Measurements from ENCODE around the gene RGS8. TPM values are rescaled to one million over a fixed set of nuclear protein-coding genes. Genes with fewer than 3 reads are reported as not detected.
"Not testable (repeated sequence)": the region's sequence is repeated elsewhere in the genome, so short reads cannot be mapped to it uniquely, and the experiment has no call there.

RGS8 gene
- total RNA-seq, 3 donors from 2014 or later, result not detected

DNA sequence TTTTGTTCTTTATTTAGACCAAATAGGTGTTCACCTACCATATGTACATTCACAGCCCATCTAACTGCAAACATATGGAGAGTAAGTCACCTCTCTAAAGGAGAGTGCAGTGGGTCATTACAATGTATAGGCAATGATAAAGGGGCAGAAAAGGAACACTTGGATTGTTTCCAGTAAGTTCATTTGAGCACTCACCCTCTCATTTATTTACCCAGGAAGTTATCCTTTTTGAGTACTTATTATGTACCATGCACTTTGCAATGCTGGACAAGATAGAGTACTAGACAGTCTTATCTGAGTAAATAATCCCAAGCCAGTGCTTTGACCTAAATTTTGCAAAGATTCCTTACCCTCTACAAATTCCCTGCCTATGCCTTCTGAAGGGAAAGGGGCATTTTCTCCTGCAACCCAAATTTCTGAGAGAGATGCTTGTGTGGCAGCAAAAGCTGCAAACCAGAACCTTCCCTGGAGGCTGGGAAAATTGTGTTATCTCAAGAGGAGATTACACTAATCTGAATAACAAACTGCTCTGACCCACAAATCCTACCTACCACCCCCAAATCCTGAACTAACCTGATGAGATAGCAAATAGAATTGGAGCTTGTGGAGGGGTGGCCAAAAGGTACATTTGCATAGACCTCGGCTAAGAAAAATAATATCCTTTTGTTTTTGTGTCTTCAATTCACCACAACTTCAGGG, 18.6 kb upstream of the RGS8 start:
- no peaks in the 10 kb centered on the region for H3K4me1 ChIP-seq (ENCODE audit: low read depth)
- TF ChIP-seq, protein P1, sequence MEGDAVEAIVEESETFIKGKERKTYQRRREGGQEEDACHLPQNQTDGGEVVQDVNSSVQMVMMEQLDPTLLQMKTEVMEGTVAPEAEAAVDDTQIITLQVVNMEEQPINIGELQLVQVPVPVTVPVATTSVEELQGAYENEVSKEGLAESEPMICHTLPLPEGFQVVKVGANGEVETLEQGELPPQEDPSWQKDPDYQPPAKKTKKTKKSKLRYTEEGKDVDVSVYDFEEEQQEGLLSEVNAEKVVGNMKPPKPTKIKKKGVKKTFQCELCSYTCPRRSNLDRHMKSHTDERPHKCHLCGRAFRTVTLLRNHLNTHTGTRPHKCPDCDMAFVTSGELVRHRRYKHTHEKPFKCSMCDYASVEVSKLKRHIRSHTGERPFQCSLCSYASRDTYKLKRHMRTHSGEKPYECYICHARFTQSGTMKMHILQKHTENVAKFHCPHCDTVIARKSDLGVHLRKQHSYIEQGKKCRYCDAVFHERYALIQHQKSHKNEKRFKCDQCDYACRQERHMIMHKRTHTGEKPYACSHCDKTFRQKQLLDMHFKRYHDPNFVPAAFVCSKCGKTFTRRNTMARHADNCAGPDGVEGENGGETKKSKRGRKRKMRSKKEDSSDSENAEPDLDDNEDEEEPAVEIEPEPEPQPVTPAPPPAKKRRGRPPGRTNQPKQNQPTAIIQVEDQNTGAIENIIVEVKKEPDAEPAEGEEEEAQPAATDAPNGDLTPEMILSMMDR (IDR thresholded peaks at IDR 0.05), result no peak
- DNase-seq, result no peak
- intact Hi-C loops (cut with DNase I, micrococcal nuclease), result no loop called here
- ATAC-seq, result no peak
- H3K4me3 ChIP-seq, result no peak overlapping the region
- H3K36me3 ChIP-seq (ENCODE audit: low read depth), result no peaks in the 10 kb centered on the region
- H3K9me3 ChIP-seq, result no peaks in the 10 kb centered on the region

DNA sequence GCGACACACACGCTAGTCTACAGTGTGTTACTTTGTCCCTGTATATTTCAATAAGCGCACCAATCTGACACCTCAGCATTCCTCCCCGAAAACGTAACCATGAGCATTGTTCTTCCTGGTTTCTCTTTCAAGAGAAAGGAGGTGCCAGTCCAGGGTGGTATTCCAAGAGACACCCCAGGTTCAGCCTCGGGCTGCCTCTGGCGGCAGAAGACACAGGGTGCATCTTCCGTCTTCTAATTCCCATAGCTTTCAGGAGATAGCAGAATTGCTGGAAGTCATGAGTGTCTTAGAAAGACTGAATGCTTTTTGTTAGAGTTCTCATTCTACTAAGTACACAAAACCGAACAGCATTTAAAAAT, 15.9 kb upstream of the RGS8 start:
- intact Hi-C loops (cut with DNase I, micrococcal nuclease), result no loop called here
- TF ChIP-seq, protein P1 (IDR thresholded peaks at IDR 0.05), result no peak
- Histone ChIP-seq H3K4me3 (no peak overlapping the region), H3K9me3 (no peaks in the 10 kb centered on the region), H3K36me3 (ENCODE audit: low read depth) (no peaks in the 10 kb centered on the region), H3K4me1 (ENCODE audit: low read depth) (no peaks in the 10 kb centered on the region)
- DNase-seq, result no peak
- no peak for ATAC-seq

DNA sequence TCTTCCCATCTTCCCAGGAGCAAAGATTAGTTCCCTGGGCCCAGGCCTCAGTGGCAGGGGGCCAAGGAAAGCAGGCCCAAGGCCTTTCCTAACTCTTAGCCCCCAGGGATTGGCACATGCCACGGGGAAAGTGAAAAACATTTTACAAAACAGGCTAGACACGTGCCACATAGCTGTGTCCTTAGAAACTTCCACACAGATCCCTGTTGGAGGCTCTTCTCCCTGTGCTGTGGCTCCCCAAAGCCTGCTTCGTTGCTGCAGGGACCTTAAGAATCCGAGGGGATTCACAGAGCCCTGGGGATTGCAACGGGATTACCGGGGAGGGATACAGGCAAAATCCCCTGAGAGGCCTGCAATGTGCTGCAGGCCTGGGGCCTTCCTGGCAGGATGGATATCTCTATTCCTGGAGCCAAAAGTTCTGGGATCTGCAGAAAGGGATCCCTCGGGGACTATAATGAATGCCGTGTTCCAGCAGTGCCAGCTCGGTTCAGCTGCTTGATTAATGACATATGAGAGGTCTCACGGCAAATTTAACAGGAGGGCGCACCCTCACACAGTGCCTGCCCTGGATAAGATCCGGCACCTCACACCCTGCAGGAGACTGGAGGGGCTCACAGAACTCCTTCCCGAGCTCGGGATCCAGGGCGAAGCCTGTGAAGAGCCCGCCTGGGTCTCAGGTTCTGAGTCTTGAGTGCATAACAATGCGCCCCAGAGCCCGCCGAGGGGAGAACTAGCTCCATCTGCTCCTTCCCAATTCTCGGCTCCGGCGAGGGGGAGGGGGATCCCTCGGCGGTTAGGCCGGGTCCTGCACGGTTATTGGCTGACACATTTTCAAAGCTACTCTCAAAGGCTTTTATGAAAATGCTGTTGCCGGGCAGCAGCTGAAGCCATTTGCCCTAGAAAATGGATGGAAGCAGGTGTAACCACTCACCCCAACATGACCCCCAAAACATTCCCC, 15.3 kb upstream of the RGS8 start:
- no peak for DNase-seq
- TF ChIP-seq, protein P1 (IDR thresholded peaks at IDR 0.05), result no peak
- ATAC-seq, result no peak
- no peaks in the 10 kb centered on the region for H3K9me3 ChIP-seq
- no peaks in the 10 kb centered on the region for H3K36me3 ChIP-seq (ENCODE audit: low read depth)
- H3K4me3 ChIP-seq, result no peak overlapping the region
- intact Hi-C loops (cut with DNase I, micrococcal nuclease), result no loop called here
- no peaks in the 10 kb centered on the region for H3K4me1 ChIP-seq (ENCODE audit: low read depth)

DNA sequence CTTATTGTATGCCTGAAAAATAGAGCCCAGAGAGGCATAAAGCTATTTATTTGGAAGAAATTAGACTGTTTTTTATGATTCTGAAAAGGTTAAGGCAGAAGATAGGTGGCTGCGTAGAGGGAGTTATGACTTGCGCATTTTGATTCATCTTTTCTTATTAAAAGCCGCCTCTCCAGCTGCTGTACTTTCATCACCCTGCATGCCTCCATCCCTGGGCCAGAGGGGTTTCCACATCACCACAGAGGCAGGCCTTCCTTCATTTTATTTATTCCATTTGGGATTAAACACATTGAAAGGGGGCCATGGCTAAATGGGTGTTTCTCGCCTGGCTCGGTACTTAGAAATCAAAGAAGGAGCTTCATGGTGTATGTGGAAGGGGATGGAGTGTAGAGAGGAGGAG, 14.6 kb upstream of the RGS8 start:
- H3K36me3 ChIP-seq (ENCODE audit: low read depth), result no peaks in the 10 kb centered on the region
- H3K4me1 ChIP-seq (ENCODE audit: low read depth), result no peaks in the 10 kb centered on the region
- intact Hi-C loops (cut with DNase I, micrococcal nuclease), result no loop called here
- ATAC-seq, result no peak
- H3K9me3 ChIP-seq, result no peaks in the 10 kb centered on the region
- DNase-seq, result no peak
- no peak overlapping the region for H3K4me3 ChIP-seq
- TF ChIP-seq, protein P1 (IDR thresholded peaks at IDR 0.05), result no peak

DNA sequence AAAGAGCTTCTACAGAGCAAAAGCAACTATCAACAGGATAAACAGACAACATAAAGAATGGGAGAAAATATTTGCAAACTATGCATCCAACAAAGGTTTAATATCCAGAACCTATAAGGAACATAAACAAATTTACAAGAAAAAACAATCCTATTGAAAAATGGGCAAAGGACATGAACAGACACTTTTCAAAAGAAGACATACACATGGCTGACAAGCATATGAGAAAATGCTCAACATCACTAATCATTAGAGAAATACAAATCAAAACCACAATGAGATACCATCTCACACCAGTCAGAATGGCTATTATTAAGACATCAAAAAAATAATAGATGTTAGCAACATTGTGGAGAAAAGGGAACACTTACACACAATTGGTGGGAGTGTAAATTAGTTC, 8.8 kb upstream of the RGS8 start:
- intact Hi-C loops (cut with DNase I, micrococcal nuclease); DNase-seq: not testable (repeated sequence)

DNA sequence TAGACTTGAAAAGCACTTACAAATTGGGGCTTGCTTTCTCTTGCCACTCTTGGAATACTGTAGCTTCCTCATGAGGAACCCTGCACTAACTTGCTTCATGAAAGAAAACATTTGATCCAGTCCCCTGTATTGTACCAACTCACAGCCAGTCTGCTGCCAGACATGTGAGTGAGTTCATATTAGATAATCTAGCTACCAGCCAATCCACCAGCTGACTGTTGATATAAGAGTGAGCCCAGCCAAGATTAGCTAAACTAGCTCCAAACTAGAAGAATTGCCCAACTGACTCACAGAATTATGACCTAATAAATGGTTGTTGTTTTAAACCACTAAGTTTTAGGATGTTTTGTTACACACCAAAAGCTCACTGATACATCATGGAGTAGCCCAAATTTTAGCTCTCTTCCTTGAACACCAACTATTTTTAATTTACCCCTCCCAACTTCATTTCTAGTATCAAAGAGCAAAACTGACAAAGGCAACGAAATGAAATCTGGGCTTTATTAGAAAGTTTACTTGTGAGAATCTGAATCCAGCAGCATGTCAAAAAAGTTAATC, 6.6 kb upstream of the RGS8 start:
- H3K4me1 ChIP-seq (ENCODE audit: low read depth), result no peaks in the 10 kb centered on the region
- TF ChIP-seq, protein P1 (IDR thresholded peaks at IDR 0.05), result no peak
- no peaks in the 10 kb centered on the region for H3K9me3 ChIP-seq
- no peak for DNase-seq
- H3K4me3 ChIP-seq, result no peak overlapping the region
- intact Hi-C loops (cut with DNase I, micrococcal nuclease), result no loop called here
- no peak for ATAC-seq
- no peaks in the 10 kb centered on the region for H3K36me3 ChIP-seq (ENCODE audit: low read depth)

More for the DNA sequence above, 8.8 kb upstream of the RGS8 start:
- not testable (repeated sequence) for ATAC-seq; H3K4me1 ChIP-seq (ENCODE audit: low read depth); H3K9me3 ChIP-seq; H3K36me3 ChIP-seq (ENCODE audit: low read depth); H3K4me3 ChIP-seq
